Gastroesophageal sphincter (tissue), 3 donors: Measurements from ENCODE around the gene PLAGL1.

Experiments used
- CTCF ChIP-seq, 4 experiments: fragments of 200-600 bp in 2 of 4; fragments of 450-650 bp in 2 of 4; sonication (generic) in 1 of 4; IDR thresholded peaks; one replicate each; pipeline ENCODE4 v1.5.1; 2017 to 2019; ENCODE audit warnings: antibody characterized with exemption in 4 of 4, mild to moderate bottlenecking in 2 of 4, moderate library complexity in 2 of 4
- POLR2A ChIP-seq, 2 donors: fragments of 450-650 bp; IDR thresholded peaks; one replicate each; pipeline ENCODE4 v1.6.1; 2017; ENCODE audit warnings: antibody characterized with exemption in 2 of 2, mild to moderate bottlenecking in 2 of 2, moderate library complexity in 1 of 2

- no peak for TF ChIP-seq CTCF (IDR thresholded peaks at IDR 0.05)
- TF ChIP-seq POLR2A (IDR thresholded peaks at IDR 0.05) = no peak
Observed at GRCh38 chr6:144008846-144009245, 787 bp upstream of the PLAGL1 start.
